Stomach (tissue), 9 donors: ENCODE data around the gene MPP3. TPM values are rescaled to one million over a fixed set of nuclear protein-coding genes. Genes with fewer than 3 reads are reported as not detected.

Experiments used
- DNase-seq, 2 donors: peaks; one replicate each; pipeline versions ENCODE4 v3.0.0 to v3.0.0-alpha.2; 2013 to 2019
- H3K27ac ChIP-seq, 5 donors: fragments of 200-600 bp in 4 of 5; sonication (generic) in 4 of 5; one replicate each; pipeline ENCODE4 v1.5.1; 2013 to 2019; ENCODE audit warnings: mild to moderate bottlenecking in 1 of 5, moderate library complexity in 1 of 5
- H3K27me3 ChIP-seq, 3 donors: fragments of 200-600 bp; sonication (generic); one replicate each; pipeline ENCODE4 v1.5.1; 2017 to 2019; ENCODE audit warnings: mixed run types in 1 of 3
- H3K36me3 ChIP-seq, 4 donors: fragments of 200-600 bp; sonication (generic); 1 replicate in 3 of 4; 2 replicates in 1 of 4; pipeline ENCODE4 v1.5.1; 2016 to 2019
- H3K4me1 ChIP-seq, 4 donors: fragments of 200-600 bp; sonication (generic); one replicate each; pipeline ENCODE4 v1.5.1; 2016 to 2019
- H3K4me3 ChIP-seq, 4 donors: fragments of 200-600 bp; sonication (generic) in 3 of 4; one replicate each; pipeline ENCODE4 v1.5.1; 2016 to 2019; ENCODE audit warnings: mild to moderate bottlenecking in 1 of 4
- H3K9me3 ChIP-seq, 4 donors: fragments of 200-600 bp; sonication (generic); one replicate each; pipeline ENCODE4 v1.5.1; 2016 to 2019
- CTCF ChIP-seq, 7 experiments: fragments of 450-650 bp in 4 of 7; fragments of 200-600 bp in 3 of 7; sonication (generic) in 3 of 7; IDR thresholded peaks; one replicate each; pipeline ENCODE4 v1.5.1; 2016 to 2019; ENCODE audit warnings: antibody characterized with exemption in 7 of 7, control low read depth in 2 of 7, mild to moderate bottlenecking in 1 of 7
- EP300 ChIP-seq: sonication (generic); formaldehyde crosslinking; IDR thresholded peaks from one replicate; pipeline ENCODE4 v1.6.1; 2017; ENCODE audit warnings: antibody characterized with exemption
- POLR2A ChIP-seq, 4 donors: fragments of 450-650 bp; IDR thresholded peaks; one replicate each; pipeline ENCODE4 v1.6.1; 2016; ENCODE audit warnings: antibody characterized with exemption in 4 of 4, control low read depth in 2 of 4, mild to moderate bottlenecking in 1 of 4, moderate library complexity in 1 of 4
- POLR2AphosphoS5 ChIP-seq, 3 donors: sonication (generic); formaldehyde crosslinking; IDR thresholded peaks; one replicate each; pipeline ENCODE4 v1.6.1; 2016; ENCODE audit warnings: antibody characterized with exemption in 3 of 3
- WGBS, 5 donors: extraction: QIAGEN DNeasy Blood & Tissue Kit in 3 of 5; methylation state at CpG; one replicate each; pipeline versions ENCODE4 v1.1.5 to v1.1.7; 2013 to 2018; 5-methylcytosine and 5-hydroxymethylcytosine counted together
- intact Hi-C: fragments of 100-400 bp; cut with DNase I; formaldehyde crosslinking; loops from one replicate; pipeline ENCODE4 v1.15.1; 2023; ENCODE audit warnings: low total_unique reads
- polyA plus RNA-seq, 3 donors: library from polyadenylated mRNA; stranded (reverse); fragments of 200-250 nt; gene quantifications; one replicate each; pipeline ENCODE4 v1.2.3, GENCODE V29; 2013
- total RNA-seq, 5 donors: library from RNA; depleted of rRNA; stranded (reverse); fragments of >200 nt; gene quantifications; one replicate each; pipeline versions ENCODE4 v1.1.0 to v1.2.3, GENCODE V29; 2014 to 2016
- donor health status: healthy with polysubstance abuse.
- donor health status: Bipolar disorder and iron deficiency.
- donor health status: healthy.

MPP3 gene
- total and polyA plus RNA-seq, 8 donors: 0.31 to 22.8 (median 10.6) TPM

- TF ChIP-seq POLR2A (IDR thresholded peaks at IDR 0.05): no peak
- no peak for TF ChIP-seq EP300
- no peak for TF ChIP-seq CTCF (IDR thresholded peaks at IDR 0.05)
- no peak for TF ChIP-seq POLR2AphosphoS5 (IDR thresholded peaks at IDR 0.05)
- WGBS, 5 donors: 63 to 72% (median 70%) methylated on average over 7 of the region's 7 CpGs
- DNase-seq: no peak
- Histone ChIP-seq H3K27me3 (peaks cover 16 to 42% (median 27%) of the 10 kb centered on the region in 3 donors), H3K36me3 (peaks cover 0 to under 1% (median 0%) of the 10 kb centered on the region in 4 donors), H3K4me1 (peaks cover 8 to 24% (median 9%) of the 10 kb centered on the region in 4 donors), H3K27ac (no peak overlapping the region), H3K9me3 (no peaks in the 10 kb centered on the region), H3K4me3 (no peak overlapping the region)
- intact Hi-C loops: loop anchor here (5.0 kb wide), 2 partner anchors 63 to 183 kb away; no protein-coding TSS in a partner anchor
These were observed 73.1 kb downstream of the MPP3 start for GRCh38 chr17:43759836-43760235.

GRCh38 chr17:43758497-43759174, 74.3 kb downstream of the MPP3 start, which contains the start of gene SOST:
Gene SOST, minus strand, starts transcription at chr17:43758791. Its CDS starts 50 bp downstream, at chr17:43758741.
- H3K27me3 ChIP-seq: peaks cover 16 to 52% (median 30%) of the 10 kb centered on the region in 3 donors
- no peak within 1 kb of the TSS for H3K27ac ChIP-seq
- no peaks in the 10 kb centered on the region for H3K9me3 ChIP-seq
- intact Hi-C loops: loop anchor here (5.0 kb wide), 1 partner anchor 61 kb away; no protein-coding TSS in a partner anchor
- TF ChIP-seq CTCF (IDR thresholded peaks at IDR 0.05): no peak
- no peak for TF ChIP-seq POLR2A (IDR thresholded peaks at IDR 0.05)
- TF ChIP-seq POLR2AphosphoS5 (IDR thresholded peaks at IDR 0.05): no peak
- no peak for TF ChIP-seq EP300
- H3K4me3 ChIP-seq: no peak within 1 kb of the TSS
- 73 to 83% (median 75%) methylated on average over 23 to 24 of the region's 24 CpGs for WGBS, 5 donors
- DNase-seq: no peak
- H3K36me3 ChIP-seq: no peaks in the 10 kb centered on the region
- H3K4me1 ChIP-seq: peaks cover 8 to 22% (median 10%) of the 10 kb centered on the region in 4 donors

- no peak for DNase-seq
- TF ChIP-seq CTCF (IDR thresholded peaks at IDR 0.05) (no peak), POLR2A (IDR thresholded peaks at IDR 0.05) (no peak), POLR2AphosphoS5 (IDR thresholded peaks at IDR 0.05) (no peak), EP300 (no peak)
- H3K9me3 ChIP-seq: no peaks in the 10 kb centered on the region
- no peak overlapping the region for H3K27ac ChIP-seq
- peaks cover 16 to 57% (median 30%) of the 10 kb centered on the region in 3 donors for H3K27me3 ChIP-seq
- 64 to 79% (median 70%) methylated on average over 6 of the region's 6 CpGs for WGBS, 5 donors
- intact Hi-C loops: loop anchor here (5.0 kb wide), 1 partner anchor 61 kb away; no protein-coding TSS in a partner anchor
- H3K4me1 ChIP-seq: peaks cover 8 to 22% (median 10%) of the 10 kb centered on the region in 4 donors
- H3K4me3 ChIP-seq: no peak overlapping the region
- no peaks in the 10 kb centered on the region for H3K36me3 ChIP-seq
These were observed 74.9 kb downstream of the MPP3 start for GRCh38 chr17:43758086-43758485.

- Histone ChIP-seq H3K4me1 (peaks cover 8 to 22% (median 10%) of the 10 kb centered on the region in 4 donors), H3K27me3 (peaks cover 16 to 64% (median 30%) of the 10 kb centered on the region in 3 donors), H3K36me3 (no peaks in the 10 kb centered on the region), H3K9me3 (no peaks in the 10 kb centered on the region), H3K4me3 (no peak overlapping the region), H3K27ac (no peak overlapping the region)
- 81 to 89% (median 83%) methylated on average over 3 to 8 of the region's 8 CpGs for WGBS, 5 donors
- TF ChIP-seq POLR2A (IDR thresholded peaks at IDR 0.05) (no peak), EP300 (no peak), POLR2AphosphoS5 (IDR thresholded peaks at IDR 0.05) (no peak), CTCF (IDR thresholded peaks at IDR 0.05) (no peak)
- DNase-seq: no peak
- intact Hi-C loops: loop anchor here (5.0 kb wide), 1 partner anchor 60 kb away; no protein-coding TSS in a partner anchor
These were observed 75.7 kb downstream of the MPP3 start for GRCh38 chr17:43757171-43757660.
